ENCODE results near the gene PRODH2.

PRODH2 gene

DNA sequence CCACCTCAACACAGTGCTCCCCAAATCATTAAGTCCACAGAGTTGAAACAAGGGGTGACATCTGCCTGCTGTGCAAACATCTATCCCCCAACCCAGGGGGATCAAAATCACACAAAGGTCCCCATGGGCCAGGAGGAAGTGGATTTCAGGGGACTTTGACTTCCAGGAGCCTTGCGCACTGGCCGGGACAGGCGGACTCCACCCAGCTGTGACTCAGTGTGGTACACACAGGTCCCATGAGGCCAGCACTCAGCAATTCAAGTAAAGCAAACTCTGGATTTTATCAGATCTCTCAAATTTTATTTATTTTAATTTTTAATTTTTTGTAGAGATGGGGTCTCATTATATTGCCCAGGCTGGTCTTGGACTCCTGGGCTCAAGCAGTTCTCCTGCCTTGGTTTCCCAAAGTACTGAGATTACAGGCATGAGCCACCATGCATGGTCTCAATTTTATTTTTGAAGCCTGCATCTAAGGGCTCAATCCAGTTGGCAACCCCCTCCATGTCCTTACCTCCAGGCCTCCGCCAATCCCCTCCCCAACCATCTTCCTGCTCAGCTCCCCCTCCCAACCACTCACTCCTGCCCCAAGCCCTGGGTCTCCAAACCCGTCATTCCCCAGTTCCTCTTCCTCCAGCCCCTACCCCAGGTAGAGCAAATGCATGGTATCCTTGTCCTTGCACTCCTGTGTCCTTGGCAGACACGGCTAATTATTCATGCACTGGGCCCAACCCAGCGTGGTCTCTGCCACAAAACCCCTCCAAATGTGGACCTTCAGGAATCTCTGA is 19.1 kb downstream of the PRODH2 start:
- DNase-seq, result no peak

DNA sequence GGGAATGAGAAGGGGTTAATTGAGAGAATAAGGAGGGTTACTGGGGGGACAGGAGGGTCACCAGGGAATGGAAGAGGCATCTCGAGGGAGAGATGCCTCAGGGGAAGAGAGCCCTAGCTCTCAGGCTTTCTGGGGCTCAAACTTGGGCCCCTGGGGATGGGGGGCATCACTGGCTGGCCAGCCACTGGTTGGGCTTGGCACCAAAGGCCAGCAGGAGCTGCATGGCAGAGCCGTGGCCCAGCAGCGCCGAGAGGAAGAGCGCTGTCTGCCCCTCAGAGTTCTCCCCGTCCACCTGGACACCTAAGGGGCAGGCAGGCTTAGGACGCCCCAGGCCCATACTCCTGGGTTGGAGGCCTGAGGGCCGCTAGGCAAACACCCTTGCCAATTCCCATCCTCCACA is 19.8 kb downstream of the PRODH2 start:
- DNase-seq, result no peak

DNA sequence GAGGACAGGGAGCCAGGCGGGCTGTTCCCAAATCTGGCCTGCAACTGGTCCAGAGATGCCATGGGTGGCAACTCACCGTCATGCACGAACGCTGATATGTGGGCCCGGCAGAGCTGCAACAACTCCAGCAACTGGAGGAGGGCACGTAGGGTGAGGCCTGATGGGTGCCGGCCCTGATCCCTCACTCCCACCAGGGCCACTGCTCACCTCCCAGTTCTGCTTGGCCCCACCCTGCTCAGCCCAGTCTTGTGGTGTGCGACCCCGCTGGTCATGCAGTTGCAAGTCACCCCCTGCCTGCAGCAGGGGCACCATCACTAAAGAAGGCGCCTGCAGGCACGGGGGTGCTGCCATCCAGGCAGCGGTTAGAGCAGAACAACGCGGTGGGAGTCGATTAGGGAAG is 20.3 kb downstream of the PRODH2 start:
- DNase-seq, result no peak

DNA sequence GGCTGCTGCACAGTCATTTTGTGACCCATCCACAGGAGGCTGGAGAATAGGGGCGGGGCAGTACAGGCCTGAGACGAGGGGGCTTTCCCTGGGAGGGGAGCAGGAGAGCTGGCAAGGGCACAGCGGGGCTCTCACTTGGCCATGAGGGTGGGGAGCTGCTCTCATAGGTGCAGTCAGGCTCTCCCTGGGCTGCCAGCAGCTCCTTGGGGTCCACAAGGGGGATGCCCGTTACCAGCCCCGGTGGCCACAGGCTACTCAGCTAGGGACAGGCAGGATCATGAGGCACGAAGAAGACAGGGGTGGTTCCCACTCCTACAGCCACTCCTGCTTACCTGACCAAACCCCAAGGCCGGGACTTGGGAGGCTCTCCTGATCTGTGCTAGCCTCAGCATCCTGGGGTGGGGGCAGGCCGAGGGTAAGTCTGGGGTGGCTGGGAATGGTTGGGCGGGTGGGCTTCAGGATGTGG is 20.8 kb downstream of the PRODH2 start:
- no peak for DNase-seq

DNA sequence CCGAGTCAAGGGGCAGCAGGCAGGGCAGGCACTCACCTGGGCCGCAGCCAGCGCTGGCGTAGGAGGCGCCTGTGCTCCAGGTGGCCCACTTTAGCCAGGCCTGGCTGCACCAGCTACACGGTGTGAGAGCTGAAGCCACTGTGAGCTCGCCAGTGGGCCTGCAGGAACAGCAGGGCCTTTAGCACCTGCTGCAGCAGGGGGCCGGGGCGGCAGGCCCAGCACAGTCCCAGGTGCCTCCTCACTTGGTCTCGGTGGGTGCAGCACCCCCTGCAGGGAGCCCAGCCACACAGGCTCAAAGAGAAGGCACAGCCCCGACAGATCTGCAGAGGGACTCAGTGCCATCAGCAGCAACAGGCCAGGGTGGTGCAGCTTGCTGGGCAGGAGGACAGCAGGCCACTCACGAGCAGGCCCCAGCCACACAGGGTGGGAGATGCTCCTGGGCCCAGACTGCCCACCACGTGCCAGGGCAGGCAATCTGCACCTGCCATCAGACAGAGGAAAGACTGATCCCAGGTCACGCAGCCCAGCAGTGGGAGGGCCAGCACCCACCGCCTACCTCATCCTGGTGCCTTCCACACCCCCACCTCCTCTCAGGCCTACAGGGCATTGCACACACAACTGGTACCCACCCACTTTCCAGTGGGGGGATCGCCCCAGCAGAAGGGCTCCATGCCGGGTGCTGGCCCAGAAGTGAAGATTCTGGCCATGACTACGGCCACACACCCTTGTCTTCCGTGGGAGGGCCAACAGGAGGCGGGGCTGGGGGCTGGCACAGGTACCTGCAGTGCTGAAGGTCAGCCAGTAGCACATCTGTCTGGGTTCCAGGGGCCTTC is 21.4 kb downstream of the PRODH2 start:
- DNase-seq, result no peak

DNA sequence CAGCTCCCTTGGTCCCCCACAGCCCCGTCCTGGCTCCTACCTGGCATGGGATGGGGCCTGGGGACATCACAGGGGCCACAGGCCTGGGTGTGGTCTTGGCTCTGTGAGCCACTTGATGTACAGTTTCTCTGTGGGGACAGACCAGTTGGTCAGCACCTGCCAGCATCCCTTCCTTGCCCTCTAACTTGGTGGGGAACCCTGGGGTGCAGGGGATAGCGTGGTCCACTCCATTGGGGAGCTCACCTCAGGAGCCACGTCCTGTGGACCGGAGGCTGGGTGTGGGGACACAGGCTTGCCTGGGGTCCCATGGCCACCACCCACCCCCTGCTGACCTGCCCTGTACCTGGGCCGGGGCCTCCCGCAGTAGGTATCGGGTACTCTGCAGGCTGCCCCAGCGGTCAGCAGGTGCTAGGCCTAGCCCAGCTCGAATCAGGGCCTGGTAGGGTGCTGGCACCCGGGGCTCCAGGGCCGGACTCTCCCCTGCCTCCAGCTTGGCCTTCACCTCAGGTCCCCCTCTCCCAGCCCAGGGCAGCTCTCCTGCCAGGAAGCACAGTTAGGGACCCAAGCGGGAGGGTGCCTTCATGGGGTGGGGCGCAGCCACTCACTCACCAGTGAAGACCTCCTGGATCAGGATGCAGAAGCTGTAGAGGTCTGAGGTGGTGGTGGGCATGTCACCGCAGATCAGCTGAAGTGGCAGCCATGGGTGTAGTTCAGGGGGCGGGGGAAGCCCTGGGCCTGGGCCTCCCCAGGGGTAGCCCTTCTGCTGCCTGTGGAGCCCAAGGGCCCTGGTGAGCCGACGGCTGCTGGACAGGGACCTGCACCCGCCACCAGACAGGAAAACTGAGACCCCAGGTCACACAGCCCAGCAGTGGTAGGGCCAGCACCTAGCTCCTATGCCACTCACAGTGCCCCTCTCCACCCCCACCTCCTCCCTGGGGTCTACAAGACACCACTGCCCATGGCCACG is 22.4 kb downstream of the PRODH2 start:
- DNase-seq, result no peak

DNA sequence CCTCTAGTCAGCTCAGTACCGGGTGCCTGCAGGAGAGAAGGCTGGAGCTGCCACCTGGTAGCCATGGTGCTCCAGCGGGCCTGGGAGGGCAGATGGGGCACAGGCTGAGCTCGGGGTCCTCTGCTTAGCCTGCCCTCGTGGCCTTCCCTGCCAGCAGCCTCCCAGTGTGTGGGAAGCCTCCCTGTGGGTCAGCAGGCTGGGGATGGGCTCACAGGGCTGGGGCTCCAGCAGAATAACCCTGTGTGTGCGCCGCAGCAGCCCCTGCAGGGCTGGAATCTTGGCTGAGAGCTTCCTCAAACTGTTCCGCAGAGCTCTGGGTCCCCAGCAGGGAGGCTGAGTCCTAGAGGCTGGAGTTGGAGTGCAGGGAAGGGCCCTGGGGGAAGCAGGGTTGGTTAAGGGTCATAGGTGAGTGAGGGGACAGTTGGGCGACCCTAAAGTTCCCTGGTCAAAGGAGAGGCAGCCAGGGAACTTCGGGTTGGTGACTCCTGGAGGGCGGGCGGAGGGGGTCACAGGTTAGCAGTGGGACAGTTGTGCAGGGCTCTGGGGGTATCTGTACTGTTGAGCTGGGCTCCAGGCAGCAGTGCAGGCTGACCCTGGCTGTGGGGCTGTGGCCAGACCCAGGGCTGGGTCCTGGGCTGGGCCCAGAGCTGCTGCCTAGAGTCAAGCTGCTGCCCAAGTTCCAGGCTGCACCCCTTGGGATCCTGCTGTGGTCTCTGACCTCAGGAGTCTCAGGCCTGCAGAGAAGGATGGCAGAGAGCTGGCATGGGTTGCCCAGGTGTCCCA is 23.3 kb downstream of the PRODH2 start:
- no peak for DNase-seq

DNA sequence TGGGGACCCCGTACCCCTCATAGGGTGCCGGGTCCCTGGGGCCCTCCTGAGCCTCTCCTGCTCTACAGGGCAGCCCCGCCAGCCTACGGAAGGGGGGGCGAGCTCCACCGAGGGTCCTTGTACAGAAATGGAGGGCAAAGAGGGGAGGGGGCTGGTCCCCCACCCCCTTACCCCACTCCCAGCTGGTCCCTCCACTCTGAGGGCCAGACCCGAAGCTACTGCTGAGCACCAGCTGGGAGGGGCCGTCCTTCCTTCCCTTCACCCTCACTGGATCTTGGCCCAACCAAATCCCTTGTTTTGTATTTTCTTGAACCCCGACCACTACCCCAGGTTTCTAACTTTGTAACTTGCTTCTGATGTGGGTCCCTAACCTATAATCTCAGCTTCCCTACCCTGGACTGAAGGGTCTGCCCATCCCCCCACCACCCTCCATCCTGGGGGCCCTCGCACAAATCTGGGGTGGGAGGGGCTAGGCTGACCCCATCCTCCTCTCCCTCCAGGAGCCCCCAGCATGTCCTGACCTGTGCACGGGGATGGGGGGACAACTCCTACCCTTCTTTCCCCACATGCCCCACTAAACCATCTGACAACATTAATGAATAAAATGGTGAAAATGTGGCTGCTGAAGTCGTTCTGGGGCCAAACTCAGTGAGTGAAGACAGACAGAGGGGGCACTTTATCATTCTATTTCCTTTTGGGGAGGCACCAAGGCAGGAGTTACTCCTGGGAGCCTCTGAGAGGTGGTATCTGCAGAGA is 24.3 kb downstream of the PRODH2 start:
- DNase-seq, result no peak

DNA sequence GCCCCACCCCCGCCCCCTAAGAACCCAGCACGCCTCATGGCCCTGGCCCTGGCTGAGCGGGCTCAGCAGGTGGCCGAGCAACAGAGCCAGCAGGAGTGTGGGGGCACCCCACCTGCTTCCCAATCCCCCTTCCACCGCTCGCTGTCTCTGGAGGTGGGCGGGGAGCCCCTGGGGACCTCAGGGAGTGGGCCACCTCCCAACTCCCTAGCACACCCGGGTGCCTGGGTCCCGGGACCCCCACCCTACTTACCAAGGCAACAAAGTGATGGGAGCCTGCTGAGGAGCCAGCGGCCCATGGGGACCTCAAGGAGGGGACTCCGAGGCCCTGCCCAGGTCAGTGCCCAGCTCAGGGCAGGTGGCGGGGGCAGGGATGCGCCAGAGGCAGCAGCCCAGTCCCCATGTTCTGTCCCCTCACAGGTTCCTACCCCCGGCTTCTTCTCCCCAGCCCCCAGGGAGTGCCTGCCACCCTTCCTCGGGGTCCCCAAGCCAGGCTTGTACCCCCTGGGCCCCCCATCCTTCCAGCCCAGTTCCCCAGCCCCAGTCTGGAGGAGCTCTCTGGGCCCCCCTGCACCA is 25.3 kb downstream of the PRODH2 start:
- no peak for DNase-seq

DNA sequence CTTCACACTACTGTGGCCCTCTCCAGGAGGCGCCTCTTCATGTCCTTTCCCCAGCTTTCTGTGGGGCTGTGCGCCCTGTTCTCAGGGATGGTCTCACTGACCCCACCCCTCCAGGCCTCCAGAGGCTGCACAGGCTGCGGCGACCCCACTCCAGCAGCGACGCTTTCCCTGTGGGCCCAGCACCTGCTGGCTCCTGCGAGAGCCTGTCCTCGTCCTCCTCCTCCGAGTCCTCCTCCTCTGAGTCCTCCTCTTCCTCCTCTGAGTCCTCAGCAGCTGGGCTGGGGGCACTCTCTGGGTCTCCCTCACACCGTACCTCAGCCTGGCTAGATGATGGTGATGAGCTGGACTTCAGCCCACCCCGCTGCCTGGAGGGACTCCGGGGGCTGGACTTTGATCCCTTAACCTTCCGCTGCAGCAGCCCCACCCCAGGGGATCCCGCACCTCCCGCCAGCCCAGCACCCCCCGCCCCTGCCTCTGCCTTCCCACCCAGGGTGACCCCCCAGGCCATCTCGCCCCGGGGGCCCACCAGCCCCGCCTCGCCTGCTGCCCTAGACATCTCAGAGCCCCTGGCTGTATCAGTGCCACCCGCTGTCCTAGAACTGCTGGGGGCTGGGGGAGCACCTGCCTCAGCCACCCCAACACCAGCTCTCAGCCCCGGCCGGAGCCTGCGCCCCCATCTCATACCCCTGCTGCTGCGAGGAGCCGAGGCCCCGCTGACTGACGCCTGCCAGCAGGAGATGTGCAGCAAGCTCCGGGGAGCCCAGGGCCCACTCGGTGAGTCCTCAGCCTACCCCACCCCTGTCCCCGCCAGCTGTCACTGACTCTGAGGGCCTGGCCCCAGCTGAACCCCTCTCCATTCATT is 26.1 kb downstream of the PRODH2 start:
- DNase-seq, result no peak

DNA sequence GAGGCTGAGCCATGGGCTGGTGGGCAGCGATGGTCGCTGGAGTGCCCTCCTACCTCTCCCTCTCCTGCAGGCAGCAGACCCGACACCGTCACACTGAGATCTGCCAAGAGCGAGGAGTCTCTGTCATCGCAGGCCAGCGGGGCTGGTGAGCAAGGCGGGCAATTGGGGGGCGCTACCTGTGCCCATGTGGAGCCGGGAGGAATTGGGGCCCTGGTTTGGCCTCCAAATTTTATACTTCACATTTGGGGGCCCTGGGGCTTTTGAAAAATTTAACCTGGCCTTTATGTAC is 27.4 kb downstream of the PRODH2 start:
- no peak for DNase-seq

DNA sequence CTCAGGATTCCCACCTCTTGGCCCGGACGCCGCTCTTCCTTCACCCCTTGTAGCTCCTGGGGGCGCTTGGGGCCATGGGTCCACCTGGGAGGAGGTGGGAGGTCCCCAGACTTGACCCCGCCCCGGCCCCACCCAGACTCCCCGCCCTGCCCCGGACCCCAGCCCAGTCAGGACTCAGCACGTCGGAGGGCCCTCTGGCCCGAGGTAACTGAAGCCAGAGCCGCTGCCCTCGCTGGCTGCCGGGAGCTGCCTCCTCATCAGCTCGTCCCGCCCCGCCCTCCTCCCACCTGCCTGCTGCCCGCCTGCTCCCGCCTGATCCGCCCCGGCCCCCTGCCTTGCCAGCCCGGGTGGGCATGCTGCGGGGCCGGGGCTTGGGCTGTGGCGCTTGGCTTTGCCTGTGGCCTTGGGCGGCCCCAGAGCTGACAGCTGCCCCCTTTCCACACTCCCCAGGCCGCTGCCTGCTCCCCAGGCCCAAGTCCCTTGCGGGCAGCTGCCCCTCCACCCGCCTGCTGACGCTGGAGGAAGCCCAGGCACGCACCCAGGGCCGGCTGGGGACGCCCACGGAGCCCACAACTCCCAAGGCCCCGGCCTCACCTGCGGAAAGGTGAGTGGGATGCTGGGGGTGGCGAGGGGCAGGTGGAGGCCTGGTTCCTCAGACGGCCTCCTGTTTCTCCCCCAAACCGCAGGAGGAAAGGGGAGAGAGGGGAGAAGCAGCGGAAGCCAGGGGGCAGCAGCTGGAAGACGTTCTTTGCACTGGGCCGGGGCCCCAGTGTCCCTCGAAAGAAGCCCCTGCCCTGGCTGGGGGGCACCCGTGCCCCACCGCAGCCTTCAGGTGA is 27.9 kb downstream of the PRODH2 start:
- no peak for DNase-seq

DNA sequence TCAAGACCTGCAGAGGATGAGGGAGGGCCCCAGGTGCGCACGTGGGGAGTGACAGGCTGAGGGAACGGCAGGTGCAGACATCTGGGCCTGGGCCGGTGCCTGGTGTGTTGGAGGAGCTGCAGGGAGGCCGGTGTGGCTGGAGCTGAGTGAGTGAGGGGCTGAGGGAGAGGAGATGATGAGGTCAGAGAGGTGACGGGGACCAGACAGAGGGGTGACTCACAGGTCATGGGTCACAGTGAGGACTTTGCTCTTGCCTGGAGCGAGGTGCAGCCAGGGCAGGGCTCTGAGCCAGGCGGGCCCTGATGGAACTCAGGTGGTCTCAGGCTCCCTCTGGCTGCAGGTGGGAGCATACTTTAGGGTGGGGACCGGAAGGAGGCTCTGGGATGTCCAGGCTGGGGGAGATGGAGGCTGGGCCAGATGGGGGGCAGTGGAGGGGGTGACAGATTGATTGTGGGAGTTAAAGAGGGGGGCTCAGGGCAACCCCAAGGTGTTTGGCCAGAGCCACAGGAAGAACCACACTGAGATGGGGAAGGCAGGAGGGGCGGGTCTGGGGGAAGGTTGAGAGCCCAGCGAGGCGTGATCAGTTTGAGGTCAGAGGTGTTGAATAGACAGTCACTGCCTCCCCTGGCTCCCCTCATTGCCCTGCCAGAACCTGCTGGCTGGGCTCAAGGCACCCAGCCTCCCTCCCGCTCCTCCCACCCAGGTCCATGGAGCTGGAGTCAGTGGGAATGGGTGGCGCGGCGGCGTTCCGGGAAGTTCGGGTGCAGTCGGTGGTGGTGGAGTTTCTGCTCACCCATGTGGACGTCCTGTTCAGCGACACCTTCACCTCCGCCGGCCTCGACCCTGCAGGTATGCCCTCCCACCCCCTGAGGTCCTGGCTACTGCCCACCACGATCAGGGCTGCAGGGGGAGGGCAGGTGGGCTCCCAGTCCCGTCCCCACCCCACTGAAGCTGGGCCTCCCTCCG is 28.9 kb downstream of the PRODH2 start:
- DNase-seq, result no peak

DNA sequence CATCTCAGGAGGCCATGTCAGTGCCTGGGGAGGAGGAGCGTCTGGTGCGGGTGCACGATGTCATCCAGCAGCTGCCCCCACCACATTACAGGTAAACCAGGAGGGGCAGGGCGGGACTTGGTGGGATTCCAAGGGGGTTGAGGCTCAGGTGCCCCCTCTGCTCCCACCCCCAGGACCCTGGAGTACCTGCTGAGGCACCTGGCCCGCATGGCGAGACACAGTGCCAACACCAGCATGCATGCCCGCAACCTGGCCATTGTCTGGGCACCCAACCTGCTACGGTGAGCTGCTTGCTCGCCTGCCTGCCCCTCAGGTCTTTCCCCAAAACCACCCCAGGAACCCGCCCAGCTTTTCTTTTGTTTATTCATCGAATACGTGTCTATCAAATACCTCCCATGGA is 30.1 kb downstream of the PRODH2 start:
- DNase-seq, result no peak

DNA sequence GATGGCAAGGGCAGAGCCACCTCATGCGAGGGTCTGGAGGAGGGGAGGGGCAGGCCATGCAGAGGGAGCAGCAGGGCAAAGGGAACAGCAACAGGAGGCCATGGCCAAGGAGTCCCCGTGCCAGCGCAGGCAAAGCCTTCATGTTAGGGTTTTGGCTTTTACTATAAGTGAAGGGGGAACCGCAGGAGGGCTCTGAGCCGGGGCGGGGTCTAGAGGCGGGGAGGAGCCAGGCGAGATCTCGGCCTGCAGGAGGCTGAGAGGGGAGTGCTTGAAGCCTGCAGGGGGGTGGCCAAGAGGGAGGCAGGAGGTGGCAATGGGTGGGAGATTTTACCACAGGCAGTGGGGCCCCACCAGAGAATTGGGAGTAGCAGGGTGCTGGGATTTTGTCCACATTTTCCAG is 31.0 kb downstream of the PRODH2 start:
- no peak for DNase-seq

DNA sequence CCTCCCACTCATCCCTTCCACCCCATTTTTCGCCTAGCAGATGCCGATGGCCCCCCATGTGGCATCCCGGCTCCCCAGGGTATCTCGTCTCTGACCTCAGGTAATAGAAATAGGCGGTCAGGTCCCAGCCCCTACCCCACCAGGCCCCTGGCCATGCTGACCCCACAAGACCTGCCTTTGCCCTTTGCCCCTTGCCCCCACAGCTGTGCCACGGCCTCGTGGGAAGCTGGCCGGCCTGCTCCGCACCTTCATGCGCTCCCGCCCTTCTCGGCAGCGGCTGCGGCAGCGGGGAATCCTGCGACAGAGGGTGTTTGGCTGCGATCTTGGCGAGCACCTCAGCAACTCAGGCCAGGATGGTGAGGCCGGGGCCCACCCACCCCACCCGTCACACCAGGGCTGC is 31.9 kb downstream of the PRODH2 start:
- no peak for DNase-seq

DNA sequence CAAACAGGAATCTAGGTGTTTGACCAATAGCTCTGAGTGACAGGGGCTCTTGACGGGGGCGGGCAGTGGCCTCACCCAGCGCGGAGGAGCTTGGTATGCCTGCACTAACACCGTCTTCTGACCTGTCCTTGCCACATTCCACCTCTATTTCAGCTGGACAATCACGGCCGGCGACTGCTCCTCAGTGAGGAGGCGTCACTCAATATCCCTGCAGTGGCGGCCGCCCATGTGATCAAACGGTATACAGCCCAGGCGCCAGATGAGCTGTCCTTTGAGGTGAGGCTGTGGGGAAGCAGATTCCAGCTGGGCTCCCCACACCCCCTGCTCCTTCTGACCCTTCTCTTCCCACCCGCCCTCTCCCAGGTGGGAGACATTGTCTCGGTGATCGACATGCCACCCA is 32.6 kb downstream of the PRODH2 start:
- DNase-seq, result no peak

DNA sequence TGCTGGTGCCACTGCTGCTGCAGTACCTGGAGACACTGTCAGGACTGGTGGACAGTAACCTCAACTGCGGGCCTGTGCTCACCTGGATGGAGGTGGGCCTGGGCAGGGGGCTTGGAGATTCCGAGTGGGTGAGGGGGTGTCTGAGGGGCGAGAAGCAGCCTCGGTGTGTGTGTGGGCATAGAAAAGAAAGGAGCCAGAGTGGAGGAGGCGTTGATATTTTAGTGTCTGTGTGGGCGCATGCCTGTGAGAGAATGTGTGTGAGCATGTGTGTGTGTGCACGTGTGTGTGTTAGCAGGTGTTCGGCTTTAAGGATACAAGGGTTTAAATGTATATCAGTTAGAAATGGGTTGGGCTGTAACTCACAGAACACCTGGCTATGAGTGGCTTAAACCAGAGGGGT is 33.6 kb downstream of the PRODH2 start:
- no peak for DNase-seq

Measured in NCI-H1694 (cell line).